LoVo (cell line): Measurements from ENCODE around the gene HOPX.
"Not testable (repeated sequence)": the region's sequence is repeated elsewhere in the genome, so short reads cannot be mapped to it uniquely, and the experiment has no call there.

ENCODE experiments used
- DNase-seq: peaks from one replicate; pipeline ENCODE4 v3.0.0-alpha.2; 2016; ENCODE audit warnings: low spot score

HOPX gene, protein sequence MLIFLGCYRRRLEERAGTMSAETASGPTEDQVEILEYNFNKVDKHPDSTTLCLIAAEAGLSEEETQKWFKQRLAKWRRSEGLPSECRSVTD

GRCh38 chr4:56681158-56681852 is at the start of gene HOPX:
TSS of gene HOPX (minus strand) at chr4:56681296. CDS start at chr4:56657816, 23,480 bp downstream.
- DNase-seq: no peak

DNA sequence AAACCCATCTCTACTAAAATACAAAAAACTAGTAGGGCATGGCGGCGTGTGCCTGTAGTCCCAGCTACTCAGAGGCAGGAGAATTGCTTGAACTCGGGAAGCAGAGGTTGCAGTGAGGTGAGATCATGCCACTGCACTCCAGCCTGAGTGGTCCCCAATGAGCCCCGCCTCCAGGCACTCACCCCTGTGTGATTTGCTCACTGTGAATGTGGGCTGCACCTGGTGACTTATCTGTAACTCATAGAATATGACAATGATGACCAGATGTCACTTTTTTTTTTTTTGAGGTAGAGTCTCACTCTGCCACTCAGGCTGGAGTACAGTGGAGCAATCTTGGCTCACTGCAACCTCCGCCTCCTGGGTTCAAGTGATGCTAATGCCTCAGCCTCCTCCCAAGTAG is 49.0 kb upstream of the HOPX start:
- DNase-seq: no peak

- DNase-seq: peak; percentile 63
Measured at GRCh38 chr4:56728512-56728911, 47.4 kb upstream of the HOPX start.

DNA sequence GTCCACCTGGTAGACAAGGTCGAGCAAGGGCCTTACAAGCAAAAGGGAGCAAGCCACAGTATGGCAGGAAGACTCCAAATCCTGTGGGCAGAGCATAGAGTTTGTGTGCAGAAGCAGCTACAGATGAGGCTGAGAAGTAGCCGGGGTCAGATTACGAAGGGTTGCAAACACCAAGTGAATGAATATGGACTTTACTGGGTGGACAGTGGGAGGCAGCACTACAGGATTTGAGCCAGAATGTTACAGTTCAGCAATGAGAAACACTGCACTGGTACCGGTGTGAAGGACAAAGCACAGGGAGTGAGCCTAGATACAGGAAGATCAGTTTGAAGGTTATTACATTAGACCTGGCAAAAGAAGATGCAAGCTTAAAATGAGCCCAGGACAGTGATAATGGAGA is 46.1 kb upstream of the HOPX start:
- no peak for DNase-seq

GRCh38 chr4:56726593-56726992 is 45.5 kb upstream of the HOPX start:
- DNase-seq: not testable (repeated sequence)

DNA sequence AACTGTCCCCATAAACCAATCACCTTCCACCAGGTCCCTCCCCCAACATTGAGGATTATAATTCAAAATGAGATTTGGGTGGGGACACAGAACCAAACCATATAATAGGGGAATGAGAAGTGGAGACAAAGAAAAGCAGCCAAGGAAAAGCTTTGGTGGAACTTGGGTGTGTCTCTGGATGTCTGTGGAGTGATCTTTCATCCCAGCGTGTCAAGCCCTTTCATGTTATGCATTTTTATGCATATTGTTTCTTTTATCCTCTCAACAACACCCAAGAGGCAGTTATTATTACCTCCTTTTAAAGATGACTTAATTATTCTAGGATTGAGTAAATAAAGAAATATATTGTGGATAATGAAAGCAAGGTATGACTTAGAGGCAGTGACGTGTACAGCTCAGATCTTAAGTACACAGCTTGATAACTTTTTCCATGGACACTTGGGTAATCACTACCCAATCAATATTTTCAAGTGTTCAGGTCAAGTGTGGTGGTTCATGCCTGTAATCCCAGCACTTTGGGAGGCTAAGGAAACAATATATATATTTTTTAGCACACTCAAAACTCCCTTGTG is 42.6 kb upstream of the HOPX start:
- no peak for DNase-seq

GRCh38 chr4:56723201-56723605 is 42.1 kb upstream of the HOPX start:
- DNase-seq: no peak

- no peak for DNase-seq
Measured at GRCh38 chr4:56708146-56708545, 27.1 kb upstream of the HOPX start.

- DNase-seq: no peak
Measured at GRCh38 chr4:56705966-56706365, 24.9 kb upstream of the HOPX start.

DNA sequence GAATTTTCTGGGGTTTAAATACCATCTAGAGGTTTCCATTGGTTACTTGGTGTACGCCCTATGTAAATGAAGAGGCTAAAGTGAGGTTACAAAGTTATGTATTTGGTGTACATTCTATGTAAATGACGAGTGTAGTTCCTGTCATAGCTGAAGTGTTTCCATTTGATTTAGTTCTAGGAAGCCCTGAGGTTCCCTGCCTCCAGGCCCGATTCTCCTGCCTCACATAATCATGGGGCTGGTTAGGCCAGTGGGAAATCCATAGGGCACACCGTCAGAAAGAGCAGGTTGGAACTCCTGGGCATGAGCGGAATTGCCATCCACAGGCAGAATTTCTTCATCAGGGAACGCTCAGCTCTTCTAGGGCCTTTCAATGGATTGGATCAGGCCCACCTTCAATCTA is 24.2 kb upstream of the HOPX start:
- DNase-seq: no peak

DNA sequence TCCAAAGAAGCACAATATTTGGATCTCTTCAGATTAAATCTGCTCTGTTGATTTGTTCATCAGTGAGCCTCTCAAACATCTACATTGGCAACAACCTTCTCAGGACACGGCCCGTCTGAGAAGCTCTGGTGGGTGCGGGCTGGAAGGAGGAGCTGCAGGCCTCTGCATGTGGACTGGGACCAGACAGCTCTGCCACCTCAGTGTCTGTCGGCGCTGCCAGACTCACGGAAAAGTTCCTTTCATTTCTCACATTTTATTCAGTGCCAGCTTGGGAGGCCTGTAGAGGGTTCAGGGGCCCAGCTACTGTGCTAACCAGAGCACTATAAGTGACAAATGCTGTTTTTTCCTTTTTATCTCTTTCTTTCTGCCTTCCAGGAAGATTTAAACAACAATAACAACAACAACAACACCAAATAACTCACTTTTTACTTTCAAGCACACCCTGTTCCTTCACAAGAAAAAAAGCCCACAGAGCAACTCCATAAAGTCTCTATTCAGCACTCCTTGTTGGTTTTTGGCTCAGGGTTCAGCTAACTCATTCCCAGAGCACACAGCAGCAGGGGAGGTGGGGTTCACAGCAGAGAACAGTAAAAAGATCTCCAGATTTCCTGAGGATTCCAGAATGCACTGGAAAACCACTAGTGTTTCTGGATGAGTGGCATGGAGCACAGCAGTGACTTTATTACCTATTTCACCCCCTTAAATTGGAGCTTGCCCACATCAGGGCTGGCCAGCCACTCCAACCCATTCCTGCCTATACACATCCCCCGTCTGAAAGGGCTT is 23.2 kb upstream of the HOPX start:
- no peak for DNase-seq

DNA sequence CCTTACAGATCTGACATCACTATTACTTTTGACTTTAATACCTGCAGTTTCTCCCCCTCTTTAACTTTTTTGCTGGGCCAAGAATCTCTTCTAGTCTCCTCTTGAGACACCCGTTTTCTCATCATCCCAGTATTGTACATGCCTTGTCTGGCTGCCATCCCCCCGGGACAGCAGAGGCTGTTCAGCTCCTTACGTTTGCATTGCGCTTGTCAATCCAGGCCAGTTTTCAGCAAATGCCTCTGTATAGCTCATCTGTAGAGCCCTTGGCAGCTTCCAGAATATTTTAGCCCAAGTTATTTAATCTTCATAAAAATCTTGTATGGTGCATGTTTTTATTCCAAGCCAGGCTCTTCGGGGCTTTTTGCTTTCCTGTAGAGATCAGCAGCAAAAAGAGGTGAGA is 22.3 kb upstream of the HOPX start:
- no peak for DNase-seq

- no peak for DNase-seq
Measured at GRCh38 chr4:56701644-56702043, 20.5 kb upstream of the HOPX start.

DNA sequence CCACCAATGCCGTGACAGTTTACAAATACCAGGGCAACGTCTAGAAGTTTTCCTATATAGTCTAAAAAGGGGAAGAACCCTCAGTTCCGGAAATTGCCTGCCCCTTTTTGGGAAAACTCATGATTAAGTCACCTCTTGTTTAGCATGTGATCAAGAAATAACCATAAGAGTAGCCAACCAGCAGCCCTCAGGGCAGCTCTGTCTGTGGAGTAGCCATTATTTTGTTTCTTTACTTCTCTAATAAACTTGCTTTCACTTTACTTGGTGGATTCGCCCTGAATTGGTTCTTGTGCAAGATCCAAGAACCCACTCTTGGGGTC is 20.0 kb upstream of the HOPX start:
- no peak for DNase-seq

DNA sequence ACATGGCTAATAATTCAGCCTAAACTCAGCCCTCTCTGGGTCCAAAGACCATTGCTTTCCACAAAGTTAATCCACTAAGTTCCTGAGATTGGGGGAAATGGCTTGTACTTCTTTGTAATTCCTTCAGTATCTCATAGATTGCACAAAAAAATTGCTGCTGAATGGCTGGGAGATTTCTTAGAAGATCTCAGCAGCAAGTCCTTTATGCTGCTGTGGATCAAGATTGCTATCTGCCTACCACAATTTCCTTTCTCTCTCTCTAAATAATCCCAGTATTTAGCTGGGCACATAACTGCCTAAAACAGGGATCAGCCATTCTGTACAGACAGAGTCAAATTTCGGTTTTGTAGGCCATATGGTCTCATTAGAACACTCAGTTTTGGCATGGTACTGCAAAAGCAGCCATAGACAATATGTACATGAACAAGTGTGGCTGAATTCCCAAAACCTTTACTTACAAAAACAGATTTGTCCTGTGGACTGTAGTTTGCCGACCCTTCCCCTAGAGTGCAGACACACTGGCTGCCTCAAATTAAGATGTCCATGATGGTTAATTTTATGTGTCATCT is 18.5 kb upstream of the HOPX start:
- no peak for DNase-seq

- DNase-seq: no peak
Measured at GRCh38 chr4:56698329-56698728, 17.2 kb upstream of the HOPX start.

DNA sequence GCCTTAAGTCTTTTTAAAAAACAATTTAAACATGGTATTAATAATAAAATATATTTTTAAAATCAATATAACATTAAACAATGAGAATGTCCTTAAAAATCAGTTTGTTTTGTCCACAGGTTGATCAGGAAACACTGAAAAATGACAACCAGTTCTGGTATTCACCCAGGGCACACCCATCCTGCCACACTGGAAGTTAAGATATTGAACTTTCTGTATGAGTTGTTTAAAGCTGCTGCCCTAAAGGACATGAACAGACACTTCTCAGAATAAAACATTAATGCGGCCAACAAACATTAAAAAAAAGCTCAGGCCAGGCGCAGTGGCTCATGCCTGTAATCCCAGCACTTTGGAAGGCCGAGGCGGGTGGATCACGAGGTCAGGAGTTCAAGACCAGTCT is 15.0 kb upstream of the HOPX start:
- DNase-seq: no peak

- DNase-seq: not testable (repeated sequence)
Measured at GRCh38 chr4:56693476-56693875, 12.4 kb upstream of the HOPX start.

- DNase-seq: no peak
Measured at GRCh38 chr4:56692576-56692975, 11.5 kb upstream of the HOPX start.

GRCh38 chr4:56691425-56691824 is 10.3 kb upstream of the HOPX start:
- no peak for DNase-seq

GRCh38 chr4:56690393-56690792 is 9.3 kb upstream of the HOPX start:
- no peak for DNase-seq

- DNase-seq: no peak
Measured at GRCh38 chr4:56689201-56689969, 8.3 kb upstream of the HOPX start.
